ENCODE results near the gene DNMBP. TPM values are rescaled to one million over a fixed set of nuclear protein-coding genes. Genes with fewer than 3 reads are reported as not detected.
"Not testable (repeated sequence)": the region's sequence is repeated elsewhere in the genome, so short reads cannot be mapped to it uniquely, and the experiment has no call there.

DNMBP gene
- polyA plus RNA-seq, 1 experiment: 16.3 TPM

DNA sequence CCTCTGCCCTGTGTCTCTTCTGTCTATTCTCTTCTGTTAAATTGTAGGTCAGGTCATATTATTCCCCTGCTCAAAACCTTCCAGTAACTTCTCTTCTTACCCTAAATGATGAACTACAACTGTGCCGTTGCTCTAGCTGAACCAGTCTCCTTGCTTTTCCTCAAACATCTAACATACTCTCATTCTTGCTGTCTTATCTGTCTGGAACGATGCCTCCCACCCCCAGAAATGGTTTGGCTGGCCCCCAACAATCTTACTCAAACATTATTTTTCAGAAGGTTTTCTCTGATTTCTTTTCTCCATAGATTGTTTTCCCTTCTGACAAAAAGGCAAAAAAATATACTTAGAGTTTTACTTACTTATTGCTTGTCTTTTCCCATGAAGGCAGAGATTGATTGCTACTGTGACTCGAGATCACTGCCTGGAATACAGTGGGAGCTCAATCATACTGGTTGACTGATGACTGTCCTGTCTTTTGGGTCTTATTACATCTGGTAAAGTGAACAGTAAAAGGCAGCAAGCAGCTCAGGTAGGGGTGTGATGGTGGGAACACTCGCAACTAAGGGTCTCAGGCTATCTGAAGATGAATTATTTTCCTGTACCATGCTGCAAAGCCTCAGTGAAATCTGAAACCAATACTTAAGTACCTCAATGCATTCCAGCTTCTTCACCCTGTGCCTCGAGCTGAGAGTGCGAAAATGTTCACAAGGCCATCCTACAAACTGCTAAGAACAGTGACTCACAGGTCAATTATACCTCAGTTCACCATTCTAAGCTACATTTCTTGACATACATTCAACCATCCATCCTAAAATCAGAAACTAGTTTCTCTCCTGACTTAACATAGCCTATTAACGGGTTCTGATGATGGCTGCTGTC is 67.6 kb downstream of the DNMBP start:
- Histone ChIP-seq H3K27me3 (ENCODE audit: control insufficient read depth, insufficient read depth, low read length) (no peaks in the 10 kb centered on the region), H3K4me3 (ENCODE audit: low read depth, low read length) (no peak overlapping the region), H3K36me3 (ENCODE audit: control insufficient read depth, insufficient read depth, low read length) (peaks cover 3% of the 10 kb centered on the region; the same call in 1 of the 2 replicates)
- CTCF ChIA-PET: no interaction called here
- no peak for DNase-seq (ENCODE audit: low read depth)
- POLR2A ChIA-PET: no interaction called here
- TF ChIP-seq, protein P1, sequence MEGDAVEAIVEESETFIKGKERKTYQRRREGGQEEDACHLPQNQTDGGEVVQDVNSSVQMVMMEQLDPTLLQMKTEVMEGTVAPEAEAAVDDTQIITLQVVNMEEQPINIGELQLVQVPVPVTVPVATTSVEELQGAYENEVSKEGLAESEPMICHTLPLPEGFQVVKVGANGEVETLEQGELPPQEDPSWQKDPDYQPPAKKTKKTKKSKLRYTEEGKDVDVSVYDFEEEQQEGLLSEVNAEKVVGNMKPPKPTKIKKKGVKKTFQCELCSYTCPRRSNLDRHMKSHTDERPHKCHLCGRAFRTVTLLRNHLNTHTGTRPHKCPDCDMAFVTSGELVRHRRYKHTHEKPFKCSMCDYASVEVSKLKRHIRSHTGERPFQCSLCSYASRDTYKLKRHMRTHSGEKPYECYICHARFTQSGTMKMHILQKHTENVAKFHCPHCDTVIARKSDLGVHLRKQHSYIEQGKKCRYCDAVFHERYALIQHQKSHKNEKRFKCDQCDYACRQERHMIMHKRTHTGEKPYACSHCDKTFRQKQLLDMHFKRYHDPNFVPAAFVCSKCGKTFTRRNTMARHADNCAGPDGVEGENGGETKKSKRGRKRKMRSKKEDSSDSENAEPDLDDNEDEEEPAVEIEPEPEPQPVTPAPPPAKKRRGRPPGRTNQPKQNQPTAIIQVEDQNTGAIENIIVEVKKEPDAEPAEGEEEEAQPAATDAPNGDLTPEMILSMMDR (IDR thresholded peaks at IDR 0.05; ENCODE audit: insufficient read depth, low read depth, low read length): no peak

GRCh38 chr10:99938563-99938962 is 71.2 kb downstream of the DNMBP start:
- no peak for DNase-seq (ENCODE audit: low read depth)
- Histone ChIP-seq H3K36me3 (ENCODE audit: control insufficient read depth, insufficient read depth, low read length) (peaks cover 3% of the 10 kb centered on the region; the same call in 1 of the 2 replicates), H3K4me3 (ENCODE audit: low read depth, low read length) (no peak overlapping the region), H3K27me3 (ENCODE audit: control insufficient read depth, insufficient read depth, low read length) (no peaks in the 10 kb centered on the region)
- ChIA-PET POLR2A (no interaction called here), CTCF (no interaction called here)
- TF ChIP-seq, protein P1 (IDR thresholded peaks at IDR 0.05; ENCODE audit: insufficient read depth, low read depth, low read length): no peak

DNA sequence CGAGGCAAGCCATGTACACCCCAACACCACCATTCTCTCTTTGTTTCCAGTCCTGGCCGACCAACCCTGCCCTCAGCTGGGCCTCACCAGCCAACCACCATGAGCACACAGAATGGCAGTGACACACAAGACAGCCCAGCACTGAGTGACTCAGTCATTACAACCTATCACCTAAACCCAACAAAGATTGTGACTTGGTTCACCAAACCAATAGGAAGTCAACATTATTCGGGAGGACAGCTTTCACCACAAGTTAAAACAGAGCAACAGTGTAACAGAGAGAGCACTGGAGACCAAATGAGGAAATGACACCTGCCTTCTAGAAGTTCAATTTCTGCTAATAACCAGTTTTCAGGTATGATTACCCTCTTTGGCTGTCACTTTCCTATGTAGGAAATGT is 72.1 kb downstream of the DNMBP start:
- POLR2A ChIA-PET: no interaction called here
- DNase-seq (ENCODE audit: low read depth): no peak
- H3K4me3 ChIP-seq (ENCODE audit: low read depth, low read length): no peak overlapping the region
- TF ChIP-seq, protein P1 (IDR thresholded peaks at IDR 0.05; ENCODE audit: insufficient read depth, low read depth, low read length): no peak
- CTCF ChIA-PET: no interaction called here
- peaks cover 3% of the 10 kb centered on the region; the same call in 1 of the 2 replicates for H3K36me3 ChIP-seq (ENCODE audit: control insufficient read depth, insufficient read depth, low read length)
- no peaks in the 10 kb centered on the region for H3K27me3 ChIP-seq (ENCODE audit: control insufficient read depth, insufficient read depth, low read length)

- H3K4me3 ChIP-seq (ENCODE audit: low read depth, low read length); CTCF ChIA-PET; H3K27me3 ChIP-seq (ENCODE audit: control insufficient read depth, insufficient read depth, low read length); H3K36me3 ChIP-seq (ENCODE audit: control insufficient read depth, insufficient read depth, low read length); POLR2A ChIA-PET; DNase-seq (ENCODE audit: low read depth): not testable (repeated sequence)
Measured at GRCh38 chr10:99932203-99932957, 77.4 kb downstream of the DNMBP start.

GRCh38 chr10:99930731-99931550 is 78.8 kb downstream of the DNMBP start:
- ChIA-PET CTCF (interaction anchor here (0.6 to 1.3 kb wide), 3 partner anchors 10 to 115 kb away, joined by 3 read pairs; no protein-coding TSS in a partner anchor), POLR2A (no interaction called here)
- Histone ChIP-seq H3K27me3 (ENCODE audit: control insufficient read depth, insufficient read depth, low read length) (no peaks in the 10 kb centered on the region), H3K4me3 (ENCODE audit: low read depth, low read length) (no peak overlapping the region), H3K36me3 (ENCODE audit: control insufficient read depth, insufficient read depth, low read length) (no peaks in the 10 kb centered on the region; the same call in 1 of the 2 replicates)
- TF ChIP-seq, protein P1 (IDR thresholded peaks at IDR 0.05; ENCODE audit: insufficient read depth, low read depth, low read length): no peak
- DNase-seq (ENCODE audit: low read depth): no peak

All from BJ (cell line).